Thoracic aorta (tissue), 2 donors: ENCODE data around the gene OLA1. TPM values are rescaled to one million over a fixed set of nuclear protein-coding genes. Genes with fewer than 3 reads are reported as not detected.

Experiments used
- ATAC-seq: fragments of 150-250 bp; one replicate; pipeline ENCODE4 v1.8.0; 2017; ENCODE audit warnings: low read depth; ENCODE audit not compliant: insufficient number of reproducible peaks, low FRiP score
- DNase-seq: peaks from one replicate; pipeline ENCODE4 v3.0.0-alpha.2; 2020; ENCODE audit warnings: low spot score
- H3K27ac ChIP-seq, 2 donors: fragments of 200-600 bp; sonication (generic); 1 replicate in 1 of 2; 2 replicates in 1 of 2; pipeline ENCODE4 v1.5.1; 2016; ENCODE audit warnings: mild to moderate bottlenecking in 2 of 2, moderate library complexity in 2 of 2
- H3K27me3 ChIP-seq: fragments of 200-600 bp; sonication (generic); replicated peaks from 2 replicates; pipeline ENCODE4 v1.6.0; 2016; ENCODE audit warnings: mild to moderate bottlenecking; ENCODE audit not compliant: insufficient read depth
- H3K36me3 ChIP-seq: fragments of 200-600 bp; sonication (generic); one replicate; pipeline ENCODE4 v1.5.1; 2016
- H3K4me1 ChIP-seq, 2 donors: fragments of 200-600 bp; sonication (generic); 1 replicate in 1 of 2; 2 replicates in 1 of 2; pipeline versions ENCODE4 v1.5.1 to v1.6.0; 2016; ENCODE audit warnings: low read depth in 2 of 2, mild to moderate bottlenecking in 1 of 2; ENCODE audit not compliant: control insufficient read depth in 1 of 2
- H3K4me3 ChIP-seq: fragments of 200-600 bp; sonication (generic); 2 replicates; pipeline ENCODE4 v1.5.1; 2016; ENCODE audit warnings: mild to moderate bottlenecking
- H3K9me3 ChIP-seq: fragments of 200-600 bp; sonication (generic); 2 replicates; pipeline ENCODE4 v1.5.1; 2016
- CTCF ChIP-seq: fragments of 200-600 bp; sonication (generic); IDR thresholded peaks from one replicate; pipeline ENCODE4 v1.5.1; 2019; ENCODE audit warnings: antibody characterized with exemption
- total RNA-seq, 2 donors: library from RNA; depleted of rRNA; stranded (reverse); fragments of >200 nt; gene quantifications; one replicate each; pipeline versions ENCODE4 v1.1.0 to v1.2.3, GENCODE V29; 2016

OLA1 gene
- total RNA-seq, 2 donors from 2014 or later: 15.2 to 48.0 TPM

GRCh38 chr2:174044556-174044955, 203.8 kb downstream of the OLA1 start:
- Histone ChIP-seq H3K4me1 (peaks cover 1 to 2% of the 10 kb centered on the region in 2 donors), H3K4me3 (no peak overlapping the region), H3K27ac (no peak overlapping the region), H3K27me3 (no peaks in the 10 kb centered on the region), H3K36me3 (no peaks in the 10 kb centered on the region), H3K9me3 (no peaks in the 10 kb centered on the region)
- ATAC-seq: no peak
- no peak for DNase-seq
- no peak for TF ChIP-seq CTCF

GRCh38 chr2:174040417-174040701, 208.0 kb downstream of the OLA1 start:
- Histone ChIP-seq H3K36me3 (no peaks in the 10 kb centered on the region), H3K27me3 (no peaks in the 10 kb centered on the region), H3K27ac (no peak overlapping the region), H3K4me1 (peaks cover 15 to 42% of the 10 kb centered on the region in 2 donors), H3K4me3 (no peak overlapping the region), H3K9me3 (no peaks in the 10 kb centered on the region)
- no peak for DNase-seq
- TF ChIP-seq CTCF: no peak
- ATAC-seq: no peak

- Histone ChIP-seq H3K36me3 (no peaks in the 10 kb centered on the region), H3K4me3 (peak overlapping the region; percentile 56)
- DNase-seq: peak; percentile 62
Measured at GRCh38 chr2:174039551-174040416, 208.5 kb downstream of the OLA1 start.

GRCh38 chr2:174038462-174038861, 209.9 kb downstream of the OLA1 start:
- Histone ChIP-seq H3K4me1 (peaks cover 15 to 44% of the 10 kb centered on the region in 2 donors), H3K36me3 (no peaks in the 10 kb centered on the region), H3K9me3 (no peaks in the 10 kb centered on the region), H3K4me3 (no peak overlapping the region), H3K27me3 (no peaks in the 10 kb centered on the region), H3K27ac (peak overlapping the region in 1 of 2 donors; percentile 92)
- no peak for TF ChIP-seq CTCF
- ATAC-seq: no peak
- DNase-seq: no peak

More at GRCh38 chr2:174039551-174040416, 208.5 kb downstream of the OLA1 start:
- Histone ChIP-seq H3K27ac (peak overlapping the region; percentile 80 to 92), H3K4me1 (peaks cover 15 to 44% of the 10 kb centered on the region in 2 donors), H3K9me3 (no peaks in the 10 kb centered on the region), H3K27me3 (no peaks in the 10 kb centered on the region)
- ATAC-seq: peak; percentile 88
- peak; percentile 82 for TF ChIP-seq CTCF

GRCh38 chr2:174036825-174037224, 211.5 kb downstream of the OLA1 start:
- peaks cover 15 to 44% of the 10 kb centered on the region in 2 donors for H3K4me1 ChIP-seq
- DNase-seq: no peak
- H3K27me3 ChIP-seq: no peaks in the 10 kb centered on the region
- TF ChIP-seq CTCF: no peak
- no peaks in the 10 kb centered on the region for H3K36me3 ChIP-seq
- no peaks in the 10 kb centered on the region for H3K9me3 ChIP-seq
- H3K4me3 ChIP-seq: peak overlapping the region; percentile 13
- no peak for ATAC-seq
- peak overlapping the region; percentile 62 for H3K27ac ChIP-seq
